GM12892 (cell line): ENCODE measurements around the gene SEC31A.

ENCODE experiments used
- POLR2A ChIP-seq: IDR thresholded peaks from 2 replicates; pipeline ENCODE4 v1.6.1; 2011; ENCODE audit warnings: low read depth, low read length, control low read depth
- POLR2AphosphoS5 ChIP-seq: IDR thresholded peaks from 2 replicates; pipeline ENCODE4 v1.6.1; 2011; ENCODE audit warnings: low read depth, low read length, control low read depth
- TAF1 ChIP-seq: IDR thresholded peaks from 2 replicates; pipeline ENCODE4 v1.6.1; 2011; ENCODE audit warnings: low read depth, mild to moderate bottlenecking, control low read depth, low read length, borderline replicate concordance

DNA sequence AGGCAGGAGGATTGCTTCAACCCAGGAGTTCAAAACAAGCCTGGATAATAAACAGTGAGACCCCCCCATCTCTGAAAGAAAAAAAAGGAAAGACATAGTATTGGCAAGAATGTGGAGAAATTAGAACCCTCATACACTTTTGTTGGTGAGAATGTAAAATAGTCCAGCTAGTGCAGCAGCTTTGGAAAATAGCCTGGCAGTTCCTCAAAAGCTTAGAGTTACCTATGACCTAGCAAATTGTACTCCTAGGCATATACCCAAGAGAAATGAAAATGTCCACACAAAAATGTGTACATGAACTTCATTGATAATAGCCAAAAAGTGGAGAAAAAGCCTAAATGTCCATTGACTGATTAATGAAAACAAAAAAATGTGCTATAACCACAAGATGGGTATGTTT is 30.8 kb upstream of the SEC31A start:
- TF ChIP-seq POLR2A (no peak), POLR2AphosphoS5 (no peak), TAF1 (no peak)
